ENCODE results near the gene CDC26.

- TF ChIP-seq POLR2A (IDR thresholded peaks at IDR 0.05): no peak
- TF ChIP-seq CTCF (IDR thresholded peaks at IDR 0.05): no peak
Observed at GRCh38 chr9:113269355-113269754, 6.0 kb downstream of the CDC26 start.

Measured in vagina (tissue), 2 donors.